IMR-90 (cell line): ENCODE measurements around the gene SPATA12. TPM values are rescaled to one million over a fixed set of nuclear protein-coding genes. Genes with fewer than 3 reads are reported as not detected.

ENCODE experiments used
- ATAC-seq: fragments of 200-7000 bp; cut with Tn5 transposase; 2 replicates; pipeline ENCODE4 v1.9.1; 2020; ENCODE audit warnings: low read depth, mild to moderate bottlenecking, moderate library complexity
- BruUV-seq: library from RNA; stranded (reverse); fragments of 400-500 nt; replicated peaks from 2 replicates; lab custom pipeline; 2021; lab: Mats Ljungman, UMichigan
- CTCF ChIA-PET: fragments of 300-600 bp; formaldehyde crosslinking; extraction: SDS; loops from one replicate; lab custom pipeline; 2021; ENCODE audit warnings: antibody characterized with exemption; lab: Yijun Ruan, JAX
- POLR2A ChIA-PET: fragments of 300-600 bp; sonication (Branson Sonifier 250); formaldehyde crosslinking; loops from one replicate; lab custom pipeline; 2022; ENCODE audit warnings: antibody characterized with exemption; ENCODE audit not compliant: unreplicated experiment; lab: Charles Lee
- DNase-seq: peaks from one replicate; pipeline ENCODE4 v3.0.0; 2013
- H2AFZ ChIP-seq: replicated peaks from 2 replicates; pipeline ENCODE3; 2013; ENCODE audit warnings: low read length, mild to moderate bottlenecking; ENCODE audit not compliant: poor library complexity
- H2AK5ac ChIP-seq: 2 replicates; pipeline ENCODE4 v1.6.1; 2013; ENCODE audit warnings: low read depth, low read length, inconsistent platforms
- H2AK9ac ChIP-seq: replicated peaks from 2 replicates; pipeline ENCODE3; 2013; ENCODE audit warnings: mild to moderate bottlenecking, low read depth, low read length, moderate library complexity; ENCODE audit not compliant: poor library complexity
- H2BK120ac ChIP-seq: 2 replicates; pipeline ENCODE4 v1.6.1; 2013; ENCODE audit warnings: low read depth, low read length, inconsistent platforms
- H2BK15ac ChIP-seq: 3 replicates; pipeline ENCODE4 v1.6.1; 2013; ENCODE audit warnings: low read depth, low read length, inconsistent platforms
- H2BK20ac ChIP-seq: 2 replicates; pipeline ENCODE4 v1.6.1; 2013; ENCODE audit warnings: low read depth, mild to moderate bottlenecking, inconsistent platforms, low read length, moderate library complexity
- H2BK5ac ChIP-seq: 2 replicates; pipeline ENCODE4 v1.6.1; 2013; ENCODE audit warnings: mild to moderate bottlenecking, low read depth, low read length, inconsistent platforms; ENCODE audit not compliant: poor library complexity, severe bottlenecking
- H3K14ac ChIP-seq: replicated peaks from 2 replicates; pipeline ENCODE4 v1.6.1; 2013; ENCODE audit warnings: low read depth, low read length, inconsistent platforms
- H3K18ac ChIP-seq: 2 replicates; pipeline ENCODE4 v1.6.1; 2013; ENCODE audit warnings: low read depth, low read length, control low read depth
- H3K23ac ChIP-seq: 2 replicates; pipeline ENCODE4 v1.6.1; 2013; ENCODE audit warnings: low read depth, low read length, inconsistent platforms
- H3K27ac ChIP-seq: 2 replicates; pipeline ENCODE4 v1.5.1; 2013; ENCODE audit warnings: mild to moderate bottlenecking, control low read depth, low read length; ENCODE audit not compliant: insufficient read depth
- H3K27me3 ChIP-seq: 2 replicates; pipeline ENCODE4 v1.6.1; 2013; ENCODE audit warnings: low read length; ENCODE audit not compliant: control insufficient read depth, insufficient read depth
- H3K36me3 ChIP-seq: 2 replicates; pipeline ENCODE4 v1.6.1; 2013; ENCODE audit warnings: low read length, mixed read lengths; ENCODE audit not compliant: control insufficient read depth, insufficient read depth
- H3K4ac ChIP-seq: 2 replicates; pipeline ENCODE4 v1.6.1; 2013; ENCODE audit warnings: low read depth, low read length, inconsistent platforms
- H3K4me1 ChIP-seq: 2 replicates; pipeline ENCODE4 v1.6.1; 2013; ENCODE audit warnings: low read length, mixed read lengths; ENCODE audit not compliant: control insufficient read depth, insufficient read depth
- H3K4me2 ChIP-seq: 2 replicates; pipeline ENCODE4 v1.6.1; 2013; ENCODE audit warnings: low read depth, mild to moderate bottlenecking, control low read depth, low read length, moderate library complexity
- H3K4me3 ChIP-seq: 2 replicates; pipeline ENCODE4 v1.5.1; 2013; ENCODE audit warnings: low read depth, mild to moderate bottlenecking, control low read depth, low read length, moderate library complexity; ENCODE audit not compliant: insufficient read depth
- H3K56ac ChIP-seq: 2 replicates; pipeline ENCODE4 v1.6.1; 2013; ENCODE audit warnings: low read length, inconsistent platforms; ENCODE audit not compliant: insufficient read depth; ENCODE audit errors: extremely low read depth
- H3K79me1 ChIP-seq, 2 experiments: 2 replicates each; pipeline ENCODE4 v1.6.1; 2013; ENCODE audit warnings: low read length in 2 of 2, inconsistent platforms in 1 of 2, low read depth in 1 of 2
- H3K9ac ChIP-seq: 2 replicates; pipeline ENCODE4 v1.6.1; 2013; ENCODE audit warnings: low read depth, low read length, control low read depth
- H3K9me1 ChIP-seq: 2 replicates; pipeline ENCODE4 v1.6.1; 2013; ENCODE audit warnings: low read length, inconsistent platforms; ENCODE audit not compliant: insufficient read depth
- H3K9me3 ChIP-seq: 2 replicates; pipeline ENCODE4 v1.6.1; 2013; ENCODE audit warnings: low read length; ENCODE audit not compliant: control insufficient read depth, insufficient read depth
- H4K20me1 ChIP-seq: 2 replicates; pipeline ENCODE4 v1.6.1; 2013; ENCODE audit warnings: low read length, inconsistent platforms; ENCODE audit not compliant: insufficient read depth
- H4K5ac ChIP-seq: 2 replicates; pipeline ENCODE4 v1.6.1; 2013; ENCODE audit warnings: mild to moderate bottlenecking, low read depth, low read length, control low read depth
- H4K8ac ChIP-seq, 2 experiments: 2 replicates each; pipeline ENCODE4 v1.6.1; 2013; ENCODE audit warnings: low read depth in 2 of 2, low read length in 2 of 2, control low read depth in 1 of 2, inconsistent platforms in 1 of 2
- H4K91ac ChIP-seq: 2 replicates; pipeline ENCODE4 v1.6.1; 2013; ENCODE audit warnings: low read depth, low read length, inconsistent platforms; ENCODE audit not compliant: insufficient read depth
- BHLHE40 ChIP-seq: fragments of 150-350 bp; IDR thresholded peaks from 2 replicates; pipeline ENCODE4 v1.6.1; 2016; ENCODE audit warnings: mild to moderate bottlenecking, low read depth, low read length
- CHD1 ChIP-seq: IDR thresholded peaks from 2 replicates; pipeline ENCODE4 v1.6.1; 2012; ENCODE audit warnings: low read depth, low read length, improper control_type of control experiment
- POLR2A ChIP-seq: IDR thresholded peaks from 2 replicates; pipeline ENCODE4 v1.6.1; 2012; ENCODE audit warnings: mild to moderate bottlenecking, low read depth, low read length
- RAD21 ChIP-seq: IDR thresholded peaks from 2 replicates; pipeline ENCODE4 v1.6.1; 2012; ENCODE audit warnings: low read length, improper control_type of control experiment
- WGBS, 2 experiments: methylation state at CpG; one replicate each; pipeline versions ENCODE4 v1.1.5 to v1.1.7; 2013; ENCODE audit warnings: missing lambda C conversion rate in 2 of 2; ENCODE audit not compliant: insufficient read length in 1 of 2; ENCODE audit errors: extremely low coverage in 2 of 2; 5-methylcytosine and 5-hydroxymethylcytosine counted together
- dilution Hi-C: fragments of 300-500 bp; cut with HindIII; formaldehyde crosslinking; loops from one replicate; pipeline ENCODE4 v1.14.3; 2018; ENCODE audit warnings: low sequenced_read_pairs; ENCODE audit not compliant: unreplicated experiment
- in situ Hi-C: fragments of 300-500 bp; cut with MboI; formaldehyde crosslinking; loops from 3 replicates; pipeline ENCODE4 v1.14.3; 2019; ENCODE audit warnings: low sequenced_read_pairs, inconsistent platforms, mixed read lengths
- intact Hi-C: fragments of 100-400 bp; cut with micrococcal nuclease; formaldehyde crosslinking; loops from 2 replicates; pipeline ENCODE4 v1.10.0; 2022
- polyA plus RNA-seq, 3 experiments: library from polyadenylated mRNA; depleted of rRNA; stranded (reverse); fragments of >200 nt; gene quantifications; 2 replicates each; pipeline ENCODE4 v1.2.3, GENCODE V29; 2012; ENCODE audit warnings: low replicate concordance in 1 of 3
- total RNA-seq: library from RNA; depleted of rRNA; stranded (reverse); fragments of >200 nt; gene quantifications from 2 replicates; pipeline ENCODE4 v1.2.3, GENCODE V29; 2012

Gene SPATA12
- total and polyA plus RNA-seq, 2 of the 4 experiments (the other 2 are of a cell fraction), result under 0.01 TPM; not detected in 1

DNA sequence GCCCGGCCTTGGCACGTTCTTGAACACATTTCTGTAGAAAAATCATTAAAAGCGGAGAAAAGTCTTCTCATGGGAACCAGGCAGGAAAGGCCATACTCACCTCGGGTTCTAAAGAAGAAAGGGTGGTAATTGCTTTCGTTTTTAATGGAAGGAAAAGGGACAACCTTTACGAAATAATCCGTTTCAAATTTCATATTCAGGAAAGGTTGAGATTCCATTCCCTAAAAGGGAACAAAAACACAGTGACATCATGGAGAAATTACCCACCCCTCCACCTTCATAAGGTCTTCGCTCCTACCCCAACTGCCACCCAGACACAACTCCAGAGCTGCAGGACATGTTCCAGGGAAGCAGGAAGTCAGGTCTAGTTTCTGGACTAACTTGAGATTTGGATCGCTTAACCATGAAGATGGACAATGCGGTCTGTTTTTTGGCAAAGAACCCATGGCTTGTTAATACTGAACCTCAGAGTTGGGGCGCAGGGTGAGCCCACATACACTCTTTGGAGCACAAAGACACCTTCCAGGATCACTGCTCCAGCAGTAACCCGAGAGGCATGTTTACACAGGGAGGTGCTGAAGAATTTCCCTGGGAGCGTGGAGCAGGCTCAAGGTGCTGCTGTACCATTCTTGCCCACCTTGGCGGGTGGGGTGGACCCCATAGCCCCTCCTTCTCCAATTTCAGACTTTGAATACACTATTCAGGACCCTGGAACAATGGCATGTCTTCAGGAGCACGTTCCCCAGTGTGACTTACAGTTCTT, 49.2 kb downstream of the SPATA12 start:
- WGBS, 2 experiments, result 74% methylated on average over 5 of the region's 15 CpGs; no CpG with 5 or more reads in 1 of the 2 experiments

More for the DNA sequence above, 49.2 kb downstream of the SPATA12 start:
- no peak overlapping the region for H3K23ac ChIP-seq
- H3K4ac ChIP-seq, result no peak overlapping the region
- no peak overlapping the region for H3K9ac ChIP-seq
- no peaks in the 10 kb centered on the region for H3K36me3 ChIP-seq
- no peak overlapping the region for H2BK15ac ChIP-seq
- H3K27me3 ChIP-seq, result no peaks in the 10 kb centered on the region; the same call in 1 of the 2 replicates
- BruUV-seq, result no TSS peak
- H3K4me3 ChIP-seq, result no peak overlapping the region
- H2BK20ac ChIP-seq, result no peak overlapping the region
- no peak overlapping the region for H2BK120ac ChIP-seq
- no peaks in the 10 kb centered on the region for H3K9me3 ChIP-seq
- dilution Hi-C loops, result no loop called here
- H4K5ac ChIP-seq, result no peak overlapping the region
- H2AFZ ChIP-seq, result no peak overlapping the region
- H3K9me1 ChIP-seq, result no peaks in the 10 kb centered on the region
- H4K91ac ChIP-seq, result no peak overlapping the region
- ChIA-PET CTCF (no interaction called here), POLR2A (no interaction called here)
- H3K4me1 ChIP-seq, result no peaks in the 10 kb centered on the region
- ATAC-seq (no peak), DNase-seq (no peak)
- no peaks in the 10 kb centered on the region for H3K79me1 ChIP-seq
- H2AK9ac ChIP-seq, result no peak overlapping the region
- H3K14ac ChIP-seq, result no peak overlapping the region
- no peak overlapping the region for H3K4me2 ChIP-seq
- no peaks in the 10 kb centered on the region for H4K20me1 ChIP-seq
- H4K8ac ChIP-seq, result no peak overlapping the region
- no peak overlapping the region for H2AK5ac ChIP-seq
- in situ Hi-C loops, result no loop called here
- H3K56ac ChIP-seq, result no peak overlapping the region
- intact Hi-C loops, result no loop called here
- H3K27ac ChIP-seq, result no peak overlapping the region
- TF ChIP-seq CHD1, result no peak
- no peak for TF ChIP-seq RAD21
- no peak for TF ChIP-seq POLR2A
- TF ChIP-seq BHLHE40, result no peak
- H3K18ac ChIP-seq, result no peak overlapping the region
- no peak overlapping the region for H2BK5ac ChIP-seq
